Peyer's patch (tissue), 4 donors: ENCODE measurements around the gene LAMA5. TPM values are rescaled to one million over a fixed set of nuclear protein-coding genes. Genes with fewer than 3 reads are reported as not detected.

Source experiments
- DNase-seq, 3 donors: peaks; one replicate each; pipeline ENCODE4 v3.0.0-alpha.2; 2017 to 2019
- H3K27ac ChIP-seq, 4 donors: fragments of 200-600 bp; sonication (generic); one replicate each; pipeline ENCODE4 v1.5.1; 2016 to 2019
- H3K27me3 ChIP-seq, 2 donors: fragments of 200-600 bp; sonication (generic); one replicate each; pipeline ENCODE4 v1.5.1; 2019
- H3K36me3 ChIP-seq, 3 donors: fragments of 200-600 bp; sonication (generic); one replicate each; pipeline ENCODE4 v1.5.1; 2016 to 2019
- H3K4me1 ChIP-seq, 4 donors: fragments of 200-600 bp; sonication (generic); one replicate each; pipeline ENCODE4 v1.5.1; 2016 to 2019
- H3K4me3 ChIP-seq, 4 donors: fragments of 200-600 bp; sonication (generic); 1 replicate in 3 of 4; 2 replicates in 1 of 4; pipeline ENCODE4 v1.5.1; 2016 to 2019; ENCODE audit warnings: mild to moderate bottlenecking in 1 of 4
- H3K9me3 ChIP-seq, 4 donors: fragments of 200-600 bp; sonication (generic); one replicate each; pipeline ENCODE4 v1.5.1; 2016 to 2019; ENCODE audit warnings: mild to moderate bottlenecking in 1 of 4
- POLR2A ChIP-seq, 2 donors: fragments of 450-650 bp; IDR thresholded peaks; one replicate each; pipeline ENCODE4 v1.5.1; 2017; ENCODE audit warnings: antibody characterized with exemption in 2 of 2, mild to moderate bottlenecking in 2 of 2, moderate library complexity in 2 of 2
- total RNA-seq, 4 donors: library from RNA; depleted of rRNA; stranded (reverse); fragments of >200 nt; gene quantifications; one replicate each; pipeline ENCODE4 v1.1.0, GENCODE V29; 2016
- TF ChIP-seq, protein P1 (sequence below), 6 experiments: fragments of 450-650 bp in 4 of 6; fragments of 200-600 bp in 2 of 6; sonication (generic) in 1 of 6; IDR thresholded peaks; one replicate each; pipeline ENCODE4 v1.5.1; 2017 to 2019; ENCODE audit warnings: antibody characterized with exemption in 6 of 6, mild to moderate bottlenecking in 3 of 6, moderate library complexity in 1 of 6

LAMA5 gene
- total RNA-seq, 4 donors from 2014 or later: 31.2 to 328 (median 87.3) TPM

DNA sequence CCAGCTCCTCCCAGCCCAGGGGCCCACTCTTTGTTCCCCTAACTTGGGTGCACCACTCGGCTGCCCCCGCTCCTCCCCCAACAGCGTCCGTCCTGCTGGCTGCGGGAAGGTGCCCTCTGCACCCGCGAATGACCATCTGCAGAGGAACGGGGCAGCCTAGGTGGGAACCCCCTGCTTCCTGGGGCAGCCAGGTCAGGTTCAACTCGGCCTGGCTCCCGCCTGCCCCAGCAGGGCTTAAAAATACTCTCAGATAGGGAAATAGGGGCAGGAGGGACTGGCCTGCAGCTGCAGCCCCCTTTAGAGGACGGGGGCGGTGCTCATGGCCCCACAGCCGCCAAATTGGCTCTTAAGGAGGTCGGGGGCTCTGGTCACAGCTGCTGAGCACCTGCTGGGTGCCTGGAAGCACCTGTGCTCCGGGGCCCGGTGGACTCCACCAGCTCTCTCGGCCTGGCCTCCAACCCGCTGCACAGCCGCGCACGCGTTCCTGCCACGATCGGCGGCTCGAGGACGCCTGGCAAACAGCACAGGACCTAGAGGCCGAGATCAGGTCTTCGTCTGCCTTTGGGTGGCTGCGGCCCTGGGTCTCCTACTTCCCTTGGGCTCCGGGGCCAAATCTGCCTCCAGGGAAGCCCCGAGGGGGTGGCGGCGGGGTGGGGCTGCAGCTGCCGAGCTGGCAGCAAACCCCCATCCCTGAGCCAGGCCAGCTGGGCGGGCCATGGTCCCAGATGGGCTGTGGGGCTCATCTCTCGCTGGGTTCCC lies 700 bp upstream of the LAMA5 start:
- Histone ChIP-seq H3K4me1 (peaks cover 3 to 59% (median 32%) of the 10 kb centered on the region in 4 donors), H3K36me3 (no peaks in the 10 kb centered on the region), H3K4me3 (peak overlapping the region; percentile 43 to 87 (median 73)), H3K27me3 (peaks cover 0 to 15% of the 10 kb centered on the region in 2 donors), H3K27ac (peak overlapping the region; percentile 41 to 80 (median 76)), H3K9me3 (no peaks in the 10 kb centered on the region)
- peak in 1 of 3 donors; percentile 51 for DNase-seq
- no peak for TF ChIP-seq POLR2A (IDR thresholded peaks at IDR 0.05)
- TF ChIP-seq, protein P1, sequence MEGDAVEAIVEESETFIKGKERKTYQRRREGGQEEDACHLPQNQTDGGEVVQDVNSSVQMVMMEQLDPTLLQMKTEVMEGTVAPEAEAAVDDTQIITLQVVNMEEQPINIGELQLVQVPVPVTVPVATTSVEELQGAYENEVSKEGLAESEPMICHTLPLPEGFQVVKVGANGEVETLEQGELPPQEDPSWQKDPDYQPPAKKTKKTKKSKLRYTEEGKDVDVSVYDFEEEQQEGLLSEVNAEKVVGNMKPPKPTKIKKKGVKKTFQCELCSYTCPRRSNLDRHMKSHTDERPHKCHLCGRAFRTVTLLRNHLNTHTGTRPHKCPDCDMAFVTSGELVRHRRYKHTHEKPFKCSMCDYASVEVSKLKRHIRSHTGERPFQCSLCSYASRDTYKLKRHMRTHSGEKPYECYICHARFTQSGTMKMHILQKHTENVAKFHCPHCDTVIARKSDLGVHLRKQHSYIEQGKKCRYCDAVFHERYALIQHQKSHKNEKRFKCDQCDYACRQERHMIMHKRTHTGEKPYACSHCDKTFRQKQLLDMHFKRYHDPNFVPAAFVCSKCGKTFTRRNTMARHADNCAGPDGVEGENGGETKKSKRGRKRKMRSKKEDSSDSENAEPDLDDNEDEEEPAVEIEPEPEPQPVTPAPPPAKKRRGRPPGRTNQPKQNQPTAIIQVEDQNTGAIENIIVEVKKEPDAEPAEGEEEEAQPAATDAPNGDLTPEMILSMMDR (IDR thresholded peaks at IDR 0.05): no peak

DNA sequence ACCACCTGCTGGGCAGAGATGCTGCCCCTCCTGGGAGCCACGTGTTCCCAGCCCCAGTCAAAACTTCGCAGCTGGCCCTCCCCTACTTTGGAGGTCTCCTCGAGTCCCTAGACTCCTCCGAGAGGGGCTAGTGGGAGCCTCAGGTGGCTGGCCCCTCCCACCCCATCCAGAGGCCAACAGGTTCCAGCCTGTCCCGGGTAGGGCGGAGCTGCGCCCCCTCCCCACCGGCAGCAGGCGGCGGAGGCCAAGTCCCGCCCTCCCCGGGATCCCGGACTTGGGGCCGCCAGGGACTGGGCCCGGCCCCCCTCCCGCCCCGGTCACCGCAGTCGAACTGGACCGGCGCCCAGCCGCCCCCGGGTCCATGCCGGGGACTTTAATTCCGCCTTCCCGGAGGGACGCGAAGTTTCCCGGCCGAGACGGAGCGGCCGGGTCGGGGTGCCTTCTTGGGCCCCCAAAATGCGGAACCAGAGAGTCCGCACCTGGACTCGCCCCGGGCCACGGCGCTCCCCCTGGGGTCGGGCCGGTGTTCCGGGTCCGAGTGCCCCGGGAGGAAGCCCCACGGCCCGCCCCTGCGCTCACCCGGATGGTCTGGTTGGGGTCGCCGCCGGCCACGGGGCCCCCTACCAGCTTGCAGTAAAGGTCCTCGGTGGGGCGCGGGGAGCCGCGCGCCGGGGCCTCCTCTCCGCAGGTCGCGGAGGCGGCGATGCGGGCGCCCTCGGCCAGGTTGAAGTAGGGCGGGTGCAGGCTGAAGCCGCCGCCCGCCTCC lies 559 bp downstream of the LAMA5 start:
- Histone ChIP-seq H3K4me3 (peak overlapping the region; percentile 43 to 87 (median 73)), H3K4me1 (peaks cover 3 to 64% (median 32%) of the 10 kb centered on the region in 4 donors), H3K9me3 (no peaks in the 10 kb centered on the region), H3K27me3 (peaks cover 0 to 15% of the 10 kb centered on the region in 2 donors), H3K36me3 (no peaks in the 10 kb centered on the region), H3K27ac (peak overlapping the region; percentile 41 to 80 (median 76))
- DNase-seq: no peak
- TF ChIP-seq, protein P1 (IDR thresholded peaks at IDR 0.05): no peak
- TF ChIP-seq POLR2A (IDR thresholded peaks at IDR 0.05): no peak

DNA sequence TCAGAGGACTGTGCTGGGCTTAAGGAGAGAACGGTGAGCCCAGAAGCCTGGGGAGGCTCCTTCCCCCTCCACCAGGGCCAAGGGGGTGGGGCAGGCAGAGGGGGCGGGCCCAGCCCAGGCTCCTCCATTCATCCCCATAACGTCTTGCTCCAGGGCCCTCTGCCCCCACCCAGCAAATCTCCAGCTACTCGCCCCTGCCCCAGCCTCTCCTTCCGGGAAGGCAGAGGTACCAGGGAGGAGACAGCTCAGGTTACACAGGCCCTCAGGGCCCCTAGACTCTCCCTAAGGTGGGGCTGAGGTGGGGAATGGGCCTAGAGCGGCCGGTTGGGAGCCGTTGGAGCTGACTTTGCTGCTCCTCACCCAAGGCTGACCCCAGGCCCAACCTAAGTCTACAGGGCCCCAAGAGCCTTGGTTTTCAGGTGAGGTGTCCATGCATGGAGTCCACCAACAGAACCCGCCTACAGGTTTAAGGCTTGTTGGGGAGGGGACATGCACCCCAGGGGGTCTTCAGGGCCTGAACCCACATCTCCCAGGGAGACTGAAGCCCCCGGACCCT lies 1.2 kb downstream of the LAMA5 start:
- peaks cover 0 to 15% of the 10 kb centered on the region in 2 donors for H3K27me3 ChIP-seq
- no peak for DNase-seq
- H3K9me3 ChIP-seq: no peaks in the 10 kb centered on the region
- H3K27ac ChIP-seq: peak overlapping the region in 3 of 4 donors; percentile 74 to 80 (median 78)
- H3K4me1 ChIP-seq: peaks cover 3 to 70% (median 32%) of the 10 kb centered on the region in 4 donors
- peak overlapping the region; percentile 43 to 87 (median 73) for H3K4me3 ChIP-seq
- H3K36me3 ChIP-seq: no peaks in the 10 kb centered on the region
- TF ChIP-seq POLR2A (IDR thresholded peaks at IDR 0.05): no peak
- TF ChIP-seq, protein P1 (IDR thresholded peaks at IDR 0.05): no peak

DNA sequence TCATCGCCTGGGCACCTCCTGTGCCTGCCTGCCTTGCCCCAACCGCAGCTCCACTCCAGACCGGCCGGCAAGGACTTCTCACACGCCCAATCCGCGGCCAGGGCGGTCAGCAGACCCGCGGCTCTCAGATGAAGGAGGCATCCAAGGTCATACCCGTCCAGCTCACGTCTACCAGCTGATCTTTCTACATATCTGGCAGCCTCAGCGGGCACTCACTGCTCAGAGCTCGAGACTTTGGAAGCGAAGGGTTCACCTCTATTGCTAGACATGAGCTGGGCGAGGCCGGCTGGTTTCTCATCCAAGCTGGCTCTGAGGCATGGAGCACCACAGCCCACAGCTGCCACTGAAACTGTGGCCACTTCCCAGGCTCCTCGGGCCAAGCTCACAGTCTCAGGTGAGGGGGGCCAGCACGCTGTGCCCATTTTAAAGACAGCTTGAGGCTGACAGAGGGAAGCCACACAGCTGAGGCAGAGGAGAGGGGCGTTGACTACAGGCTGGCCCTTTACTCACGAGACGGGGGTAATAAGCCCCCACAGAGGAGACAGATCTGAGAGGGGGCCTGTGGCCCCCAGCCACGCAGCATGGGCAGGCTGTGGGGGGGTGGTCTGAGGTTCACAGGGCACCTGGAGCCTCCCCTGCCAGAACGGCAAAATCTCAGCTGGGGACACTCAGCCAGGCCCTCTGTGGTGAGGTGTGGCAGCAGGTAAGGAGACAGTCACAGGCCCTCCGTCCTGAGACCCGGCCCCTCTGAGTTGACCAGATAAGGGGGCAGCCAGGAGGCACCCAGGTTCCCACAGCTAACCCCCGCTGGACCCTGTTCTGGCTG lies 2.0 kb downstream of the LAMA5 start:
- H3K4me3 ChIP-seq: peak overlapping the region in 2 of 4 donors; percentile 68 to 78
- peaks cover 3 to 71% (median 32%) of the 10 kb centered on the region in 4 donors for H3K4me1 ChIP-seq
- H3K36me3 ChIP-seq: no peaks in the 10 kb centered on the region
- no peaks in the 10 kb centered on the region for H3K9me3 ChIP-seq
- TF ChIP-seq, protein P1 (IDR thresholded peaks at IDR 0.05): no peak
- no peak for TF ChIP-seq POLR2A (IDR thresholded peaks at IDR 0.05)
- DNase-seq: no peak
- peak overlapping the region; percentile 7 to 80 (median 65) for H3K27ac ChIP-seq
- H3K27me3 ChIP-seq: peaks cover 0 to 15% of the 10 kb centered on the region in 2 donors
